SH-SY5Y (cell line): ENCODE results near the gene DHX34.
A peak's percentile ranks its signal among the peaks of the same experiment; 100 is the strongest.

Experiments used
- GATA2 ChIP-seq: IDR thresholded peaks from 2 replicates; pipeline ENCODE4 v1.6.1; 2011; ENCODE audit warnings: mild to moderate bottlenecking, low read depth, low read length
- GATA3 ChIP-seq: IDR thresholded peaks from 2 replicates; pipeline ENCODE4 v1.6.1; 2011; ENCODE audit warnings: low read depth, mild to moderate bottlenecking, low read length, moderate library complexity

DHX34 gene

DNA sequence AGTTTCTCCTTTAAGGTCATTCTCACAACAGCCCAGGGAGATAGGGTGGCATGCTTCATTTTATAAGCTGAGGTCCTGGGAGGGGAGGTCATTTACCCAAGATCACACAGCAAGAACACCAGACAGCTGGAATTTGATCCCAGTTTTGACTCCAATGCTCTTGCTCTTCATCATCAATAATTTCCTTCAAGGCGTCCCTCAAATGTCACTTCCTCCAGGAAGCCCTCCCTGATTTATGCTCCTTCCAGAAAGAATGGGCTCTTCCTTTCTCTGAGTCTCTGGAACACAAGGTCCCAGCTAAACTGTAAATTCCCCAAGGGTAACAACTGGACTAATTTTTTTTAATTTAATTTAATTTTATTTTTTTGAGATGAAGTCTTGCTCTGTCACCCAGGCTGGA is 4.7 kb upstream of the DHX34 start:
- TF ChIP-seq GATA3 = no peak
- no peak for TF ChIP-seq GATA2

DNA sequence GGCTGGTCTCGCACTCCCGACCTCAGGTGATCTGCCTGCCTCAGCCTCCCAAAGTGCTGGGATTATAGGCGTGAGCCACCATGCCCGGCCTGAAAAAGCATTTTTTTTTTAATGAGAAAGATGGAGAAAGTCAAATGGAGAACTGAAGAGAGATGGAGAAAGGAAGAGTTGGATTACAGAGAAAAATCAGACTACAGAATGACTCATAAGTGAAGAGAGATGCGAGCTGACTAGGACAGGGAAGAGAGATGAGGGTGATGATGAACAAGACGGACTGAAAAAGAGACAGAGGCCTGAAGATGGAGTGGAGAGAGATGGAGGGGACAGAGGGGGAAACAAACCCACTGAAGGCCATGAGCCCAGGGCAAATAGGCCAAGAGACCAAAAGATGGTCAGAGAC is 1.5 kb downstream of the DHX34 start:
- TF ChIP-seq GATA3 = no peak

DNA sequence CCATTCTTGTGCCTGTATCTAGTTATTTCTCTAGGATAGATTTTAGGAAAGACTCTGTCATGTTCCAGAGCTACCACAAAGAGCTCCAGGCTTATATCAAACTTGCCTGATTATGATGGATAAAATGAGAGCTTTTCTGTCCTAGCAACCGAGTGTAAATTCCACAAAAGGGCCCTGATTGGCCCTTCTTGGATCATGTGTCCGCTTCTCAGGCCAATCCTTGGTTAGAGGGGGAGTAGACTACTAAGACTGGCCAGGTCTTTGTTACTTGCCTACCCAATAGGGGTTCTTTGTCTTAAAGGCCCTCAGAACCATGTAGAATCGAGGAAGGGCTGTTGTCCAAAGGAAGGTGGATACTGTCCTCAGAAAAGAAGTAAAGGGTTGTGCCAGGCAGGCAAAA is 2.4 kb downstream of the DHX34 start:
- TF ChIP-seq GATA3 = no peak
- TF ChIP-seq GATA2 = no peak

DNA sequence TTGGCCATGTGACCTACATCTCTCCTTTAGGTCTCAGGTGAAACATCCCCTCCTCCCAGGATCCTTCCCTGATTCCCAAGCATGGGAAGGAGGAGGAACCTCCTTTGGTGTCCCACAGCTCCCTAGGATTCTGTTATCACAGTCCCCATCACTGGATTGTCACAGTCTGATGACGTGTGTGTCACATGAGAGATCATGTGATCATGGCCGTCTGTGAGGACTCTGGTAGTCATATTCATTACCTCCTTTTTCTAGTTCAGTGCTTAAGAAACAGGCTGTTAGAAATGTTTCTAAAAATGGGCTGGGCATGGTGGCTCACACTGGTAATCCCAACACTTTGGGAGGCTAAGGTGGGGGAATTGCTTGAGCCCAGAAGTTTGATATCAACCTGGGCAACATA is 3.0 kb downstream of the DHX34 start:
- TF ChIP-seq GATA2 = peak; percentile 9; the same call in 1 of the 2 replicates
- TF ChIP-seq GATA3 = no peak

DNA sequence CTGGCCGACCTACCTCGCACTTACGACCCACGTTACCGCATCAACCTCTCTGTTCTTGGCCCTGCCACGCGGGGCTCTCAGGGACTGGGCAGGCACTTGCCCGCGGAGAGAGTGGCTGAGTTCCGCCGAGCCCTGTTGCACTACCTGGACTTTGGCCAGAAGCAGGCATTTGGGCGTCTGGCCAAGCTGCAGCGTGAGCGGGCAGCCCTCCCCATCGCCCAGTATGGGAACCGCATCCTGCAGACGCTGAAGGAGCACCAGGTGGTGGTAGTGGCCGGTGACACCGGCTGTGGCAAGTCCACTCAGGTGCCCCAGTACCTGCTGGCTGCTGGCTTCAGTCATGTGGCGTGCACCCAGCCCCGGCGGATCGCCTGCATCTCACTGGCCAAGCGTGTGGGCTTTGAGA is 4.2 kb downstream of the DHX34 start:
- TF ChIP-seq GATA2 (no peak), GATA3 (no peak)

DNA sequence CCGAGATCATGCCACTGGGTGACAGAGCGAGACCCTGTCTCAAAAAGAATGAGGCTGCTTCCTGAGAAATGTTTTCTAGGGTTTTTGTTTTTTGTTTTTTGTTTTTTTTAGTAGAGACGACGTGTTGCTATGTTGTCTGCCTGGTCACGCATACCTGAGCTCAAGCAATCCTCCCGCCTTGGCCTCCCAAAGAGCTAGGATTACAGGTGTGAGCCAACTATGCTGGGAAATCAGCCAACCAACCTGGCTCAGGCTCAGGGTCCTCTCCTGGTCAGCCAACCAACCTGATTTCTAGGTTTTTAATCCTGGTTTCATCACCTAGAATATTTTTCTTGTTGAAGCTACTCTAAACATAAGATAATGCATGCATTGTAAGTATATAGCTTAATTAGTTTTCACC is 7.8 kb downstream of the DHX34 start:
- TF ChIP-seq GATA3 (no peak), GATA2 (no peak)

DNA sequence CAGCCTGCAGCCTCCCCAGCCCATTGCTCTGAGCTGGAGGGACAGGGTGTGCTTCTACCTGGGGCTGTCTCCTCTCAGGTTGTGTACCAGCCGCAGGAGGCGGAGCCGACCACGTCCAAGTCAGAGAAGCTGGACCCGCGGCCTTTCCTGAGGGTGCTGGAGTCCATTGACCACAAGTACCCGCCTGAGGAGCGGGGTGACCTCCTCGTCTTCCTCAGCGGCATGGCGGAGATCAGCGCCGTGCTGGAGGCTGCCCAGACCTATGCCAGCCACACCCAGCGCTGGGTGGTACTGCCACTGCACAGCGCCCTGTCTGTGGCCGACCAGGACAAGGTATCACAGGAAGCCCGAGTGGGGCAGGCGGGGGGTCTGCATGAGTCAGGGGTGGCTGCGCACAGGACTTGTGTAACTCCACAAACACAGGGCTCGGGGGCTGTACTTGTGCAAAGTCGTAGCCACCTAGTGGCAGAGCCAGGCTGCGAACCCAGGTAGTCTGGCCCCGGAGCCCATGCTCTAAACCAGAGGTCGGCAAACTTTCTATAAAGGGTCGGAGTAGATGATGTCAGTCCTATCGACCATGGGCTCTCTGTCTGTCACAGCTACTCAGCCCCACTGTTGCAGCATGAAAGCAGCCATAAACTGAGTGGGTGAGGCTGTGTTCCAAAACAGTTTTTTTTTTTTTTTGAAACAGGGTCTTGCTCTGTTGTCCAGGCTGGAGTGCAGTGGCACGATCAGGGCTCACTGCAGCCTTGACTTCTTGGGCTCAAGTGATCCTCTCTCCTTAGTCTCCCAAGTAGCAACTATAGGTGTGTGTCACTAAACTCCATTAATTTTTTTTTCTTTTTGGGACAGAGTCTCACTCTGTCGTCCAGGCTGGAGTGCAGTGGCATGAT is 8.9 kb downstream of the DHX34 start:
- TF ChIP-seq GATA3 (no peak), GATA2 (no peak)

DNA sequence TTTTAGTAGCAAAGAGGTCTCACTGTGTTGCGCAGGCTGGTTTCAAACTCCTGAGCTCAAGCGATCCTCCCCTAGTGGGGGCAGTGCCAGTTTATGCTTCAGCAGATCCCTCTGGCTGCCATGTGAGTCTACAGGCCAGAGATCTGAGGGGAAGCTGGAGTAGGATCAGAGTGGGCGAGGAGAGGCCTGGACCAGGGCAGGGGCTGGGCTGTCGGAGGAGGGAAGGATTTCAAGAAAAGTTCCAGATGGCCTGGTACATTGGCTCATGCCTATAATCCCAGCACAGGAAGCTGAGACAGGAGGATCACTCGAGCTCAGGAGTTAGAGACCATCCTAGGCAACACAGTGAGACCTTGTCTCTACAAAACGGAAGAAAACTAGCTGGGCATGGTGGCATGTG is 9.8 kb downstream of the DHX34 start:
- TF ChIP-seq GATA2 (no peak), GATA3 (no peak)

DNA sequence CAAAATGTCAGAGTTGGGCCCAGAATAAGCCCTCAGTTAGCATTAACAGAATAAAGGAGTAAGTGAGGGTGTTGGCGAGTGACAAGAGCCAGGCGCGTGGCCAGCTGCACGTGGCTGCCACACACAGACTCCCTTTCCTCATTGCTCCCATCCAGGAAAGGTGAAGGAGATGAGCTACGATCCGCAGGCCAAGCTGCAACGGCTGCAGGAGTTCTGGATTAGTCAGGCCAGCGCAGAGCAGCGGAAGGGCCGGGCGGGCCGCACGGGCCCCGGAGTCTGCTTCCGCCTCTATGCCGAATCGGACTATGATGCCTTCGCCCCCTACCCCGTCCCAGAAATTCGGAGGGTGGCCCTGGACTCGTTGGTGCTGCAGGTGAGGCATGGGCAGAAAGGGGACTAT is 13.2 kb downstream of the DHX34 start:
- no peak for TF ChIP-seq GATA2
- TF ChIP-seq GATA3 = no peak

DNA sequence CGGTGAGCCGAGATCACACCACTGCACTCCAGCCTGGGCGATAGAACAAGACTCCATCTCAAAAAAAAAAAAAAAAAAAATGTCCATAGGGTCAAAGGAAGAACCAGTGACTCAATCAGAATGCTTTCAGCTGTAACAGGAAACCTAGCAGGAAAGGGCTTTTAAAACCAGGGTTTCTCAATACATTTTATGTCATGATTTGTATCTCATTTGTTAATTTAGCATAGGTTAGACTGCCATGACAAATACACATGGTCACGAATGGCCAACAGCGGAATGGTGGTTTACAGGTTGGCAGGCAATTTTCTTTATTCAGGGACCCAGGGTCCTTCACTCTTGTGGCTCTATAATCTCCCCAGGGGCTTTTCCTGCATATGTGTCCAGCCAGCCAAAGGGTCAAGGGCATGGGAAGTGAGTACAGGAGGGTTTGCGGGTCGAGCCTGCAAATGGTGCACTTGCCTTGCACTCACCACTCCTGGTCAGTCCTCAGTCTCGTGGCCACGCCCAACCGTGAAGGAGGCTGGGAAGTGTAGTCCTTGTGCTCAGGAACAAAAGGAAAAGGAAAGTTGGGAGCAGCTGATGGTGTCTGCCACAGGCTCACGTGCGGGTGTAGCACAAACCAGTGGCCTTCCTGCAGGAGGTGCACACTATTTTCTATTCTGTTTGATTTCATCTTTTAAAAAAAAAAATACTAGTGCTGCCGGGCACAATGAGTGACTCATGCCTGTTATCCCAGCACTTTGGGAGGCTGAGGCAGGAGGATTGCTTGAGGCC is 14.8 kb downstream of the DHX34 start:
- TF ChIP-seq GATA3 = no peak
- TF ChIP-seq GATA2 = no peak

DNA sequence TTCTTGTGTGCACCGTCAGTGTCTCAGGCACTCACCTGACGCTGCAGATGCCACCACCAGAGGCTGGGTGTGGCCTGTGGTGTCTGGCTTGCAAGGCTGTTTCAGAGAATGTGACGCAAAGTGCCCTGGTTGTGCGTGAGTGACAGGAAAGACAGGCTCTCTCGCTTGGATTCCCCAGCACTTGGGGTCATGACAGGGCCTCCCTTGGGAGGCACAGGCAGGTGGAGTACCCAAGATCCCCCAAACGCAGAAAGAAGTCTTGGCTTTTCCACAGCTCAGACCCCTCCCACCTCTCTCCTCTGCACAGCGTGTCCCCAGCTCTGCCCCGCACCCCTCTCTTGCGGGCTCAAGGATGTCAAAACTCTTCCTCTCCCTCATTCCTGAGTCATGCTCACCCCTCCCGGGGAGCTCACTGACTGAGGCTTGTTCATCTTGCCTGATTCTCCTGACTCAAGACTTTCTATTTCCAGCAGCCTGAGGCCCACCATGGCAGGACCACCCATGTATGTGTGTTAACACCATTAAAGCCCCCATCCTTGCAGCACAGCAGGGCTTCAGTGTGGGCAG is 21.0 kb downstream of the DHX34 start:
- TF ChIP-seq GATA3 = no peak
- TF ChIP-seq GATA2 = no peak

DNA sequence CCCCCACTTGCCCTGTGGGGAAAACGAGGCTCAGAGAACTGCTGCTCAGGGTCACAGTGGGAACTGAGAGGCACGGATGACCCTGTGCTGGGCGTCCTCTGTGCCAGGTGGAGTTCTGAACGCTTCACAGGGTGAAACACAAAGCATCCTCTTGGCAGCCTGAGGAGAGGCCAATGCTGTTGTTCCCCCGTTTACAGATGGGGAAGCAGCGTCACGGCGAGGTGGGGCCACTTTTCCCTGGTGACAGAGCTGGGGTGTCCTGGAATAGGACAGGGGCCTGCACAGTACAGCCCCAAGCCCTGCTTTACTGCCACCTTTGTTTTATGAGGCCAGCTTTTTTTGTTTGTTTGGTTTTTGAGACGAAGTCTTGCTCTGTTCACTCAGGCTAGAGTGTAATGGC is 22.1 kb downstream of the DHX34 start:
- TF ChIP-seq GATA3 (no peak), GATA2 (no peak)

DNA sequence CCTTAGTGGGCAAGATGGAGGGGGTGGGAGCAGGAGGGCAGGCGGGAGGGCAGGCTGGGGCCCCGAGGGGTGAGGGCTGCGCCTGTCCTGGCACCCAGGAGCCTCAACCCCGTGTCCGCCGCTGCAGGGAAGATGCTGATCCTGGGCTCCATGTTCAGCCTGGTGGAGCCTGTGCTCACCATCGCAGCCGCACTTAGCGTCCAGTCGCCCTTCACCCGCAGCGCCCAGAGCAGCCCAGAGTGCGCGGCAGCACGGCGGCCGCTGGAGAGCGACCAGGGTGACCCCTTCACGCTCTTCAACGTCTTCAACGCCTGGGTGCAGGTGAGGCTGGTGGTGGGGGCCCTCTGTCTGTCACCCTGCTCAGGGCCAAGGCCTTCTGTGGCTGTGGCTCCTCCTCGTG is 23.5 kb downstream of the DHX34 start:
- no peak for TF ChIP-seq GATA3
- TF ChIP-seq GATA2 = no peak

DNA sequence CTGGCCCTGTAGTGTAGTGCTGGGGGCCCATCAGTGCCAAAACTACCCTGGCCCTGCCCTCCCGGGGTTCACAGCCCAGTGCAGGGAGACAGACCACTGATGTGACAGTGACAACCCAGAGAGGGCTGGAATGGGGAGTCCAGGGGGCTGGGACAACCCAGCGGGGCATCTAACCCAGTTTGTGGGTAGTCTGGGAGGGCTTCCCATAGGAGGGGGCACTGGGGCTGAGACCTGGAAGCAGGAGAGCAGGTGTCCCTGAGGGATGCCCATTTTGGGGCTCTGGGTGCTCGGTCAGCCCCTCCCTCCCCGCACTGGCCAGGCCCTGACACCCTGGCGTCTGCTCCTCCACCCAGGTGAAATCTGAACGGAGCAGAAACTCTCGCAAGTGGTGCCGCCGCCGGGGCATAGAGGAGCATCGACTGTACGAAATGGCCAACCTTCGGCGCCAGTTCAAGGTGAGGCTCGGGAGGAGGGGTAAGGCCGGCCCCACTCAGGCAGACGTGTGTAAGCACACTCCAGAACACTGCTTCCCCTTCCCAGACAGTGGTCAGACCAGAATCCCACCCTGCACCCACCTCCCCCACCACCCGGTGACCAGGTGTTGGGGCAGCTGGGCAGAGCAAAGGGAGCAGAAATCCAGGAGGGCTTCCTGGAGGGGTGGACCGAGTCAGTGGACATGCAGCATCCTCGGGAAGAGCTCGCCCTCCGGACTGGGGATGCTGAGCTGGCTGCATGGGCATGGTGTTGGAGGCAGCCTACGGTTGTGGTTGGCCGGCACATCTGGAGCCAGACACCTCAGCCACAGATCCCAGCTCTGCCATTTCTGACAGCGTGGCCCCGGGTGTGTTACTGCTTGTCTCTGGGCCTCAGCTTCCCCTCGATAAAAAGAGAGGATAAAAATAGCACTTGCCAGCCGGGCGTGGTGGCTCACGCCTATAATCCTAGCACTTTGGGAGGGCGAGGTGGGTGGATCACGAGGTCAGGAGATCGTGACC is 24.4 kb downstream of the DHX34 start:
- no peak for TF ChIP-seq GATA2
- no peak for TF ChIP-seq GATA3
